HG03469 (cell line): Measurements from ENCODE around the gene SPACA9.

Experiments used
- ATAC-seq: cut with Tn5 transposase; IDR thresholded peaks from one replicate; pipeline ENCODE4 v1.9.1; 2021; ENCODE audit warnings: mild to moderate bottlenecking, moderate library complexity, moderate number of reproducible peaks; ENCODE audit not compliant: unreplicated experiment

SPACA9 gene

GRCh38 chr9:132892400-132892799, 13.7 kb downstream of the SPACA9 start:
- ATAC-seq: no peak

DNA sequence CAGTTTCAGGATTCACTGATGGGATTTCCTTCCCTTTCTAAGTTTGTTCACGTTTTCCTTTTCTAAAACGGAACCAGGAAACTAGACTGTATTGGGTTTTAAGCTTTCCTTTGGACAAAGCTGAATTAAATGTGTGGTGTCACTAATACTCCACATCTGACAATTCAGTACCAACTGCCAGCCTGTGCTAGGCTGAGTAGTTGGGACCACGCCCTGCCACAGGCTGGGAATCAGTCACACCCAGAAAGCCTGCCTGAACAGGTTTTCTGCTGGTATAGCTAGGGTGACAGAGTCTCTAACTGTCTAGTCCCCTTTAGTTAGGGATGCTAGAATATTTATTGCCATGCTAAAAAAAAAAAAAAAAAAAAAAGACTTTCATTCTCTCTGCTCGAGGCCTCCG, 15.6 kb downstream of the SPACA9 start:
- ATAC-seq: no peak

DNA sequence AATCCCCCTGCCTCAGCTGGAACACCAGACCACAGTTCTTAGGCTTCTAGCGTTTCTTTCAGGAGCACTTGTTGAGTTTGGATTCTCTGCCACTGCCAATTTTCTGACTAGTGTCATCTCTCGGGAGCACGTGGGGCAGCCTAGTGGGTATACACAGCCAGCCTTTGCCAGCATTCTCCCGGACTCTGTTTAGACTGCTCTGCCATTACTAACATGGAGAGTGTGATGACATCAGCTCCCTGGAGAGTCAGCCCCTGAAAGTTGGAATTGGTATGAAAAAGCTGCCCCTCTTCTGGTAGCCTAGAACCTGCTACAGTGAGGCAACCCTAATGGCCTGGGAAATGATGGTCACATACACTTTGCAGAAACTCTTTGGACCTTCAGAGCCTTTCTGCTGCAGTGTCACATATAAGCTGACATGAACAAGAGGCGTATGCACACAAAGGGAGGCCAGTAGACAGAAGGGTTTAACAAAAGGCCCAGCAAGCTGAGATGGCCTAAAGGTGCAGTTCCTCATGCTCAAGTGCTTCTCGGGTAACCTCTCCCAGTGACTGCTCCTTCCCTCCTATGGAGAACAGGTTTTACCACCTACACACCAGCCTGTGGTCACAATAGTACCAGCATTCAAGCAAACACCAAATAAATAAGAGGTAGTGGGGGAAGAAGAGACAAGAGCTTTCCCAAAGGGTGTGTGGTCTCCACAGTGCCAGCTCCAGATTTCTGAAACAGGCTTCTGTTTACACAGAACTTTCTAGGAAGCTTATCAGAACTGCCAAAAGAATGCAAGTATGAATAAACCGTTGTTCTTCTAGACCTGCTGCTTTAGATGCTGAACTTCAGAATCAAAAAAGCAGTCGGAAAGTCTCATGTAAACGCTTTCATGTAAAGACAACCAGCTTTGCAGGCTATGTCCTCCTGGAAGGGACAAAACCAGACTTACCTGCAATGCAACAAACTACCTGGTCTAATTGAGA, 16.5 kb downstream of the SPACA9 start:
- ATAC-seq: no peak

DNA sequence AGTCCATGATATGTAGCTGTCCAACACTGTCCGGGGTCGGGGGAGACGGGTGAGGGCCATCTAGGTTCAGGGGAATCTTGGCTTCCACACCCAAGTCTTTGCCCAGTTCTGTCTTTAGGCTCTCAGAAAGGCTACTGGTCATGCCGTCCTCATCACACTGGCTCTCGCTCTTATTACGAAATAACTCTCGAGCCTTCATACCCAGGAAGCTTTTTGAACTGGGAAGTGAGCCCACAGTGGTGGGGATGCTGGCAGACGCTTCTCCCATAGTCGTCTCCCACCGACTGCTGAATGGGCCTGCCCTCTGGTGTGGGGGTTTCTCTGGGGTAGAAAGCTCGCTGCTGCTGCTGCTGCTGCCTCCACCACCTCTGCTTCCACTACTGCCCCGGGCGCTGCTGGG, 17.6 kb downstream of the SPACA9 start:
- ATAC-seq: no peak

DNA sequence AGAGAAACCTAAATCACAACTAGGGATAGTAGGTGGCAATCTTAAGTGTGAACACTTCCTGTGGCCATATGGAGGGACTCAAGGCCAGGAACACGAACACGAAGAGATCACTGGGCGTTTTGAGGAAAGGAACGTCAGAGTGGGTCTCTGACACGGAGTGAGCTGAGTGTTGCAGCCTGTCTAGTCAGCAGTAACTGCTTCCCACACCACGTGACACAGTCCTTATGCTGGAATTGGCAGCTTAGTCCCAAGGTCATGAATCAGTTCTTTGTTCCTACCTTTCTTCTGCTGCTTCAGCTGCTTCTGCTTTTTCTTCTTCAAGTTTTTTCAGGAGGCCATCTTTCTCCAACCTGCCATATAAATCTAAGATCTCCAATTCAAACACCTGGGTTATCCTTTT, 18.2 kb downstream of the SPACA9 start:
- ATAC-seq: no peak

GRCh38 chr9:132898051-132898450, 19.4 kb downstream of the SPACA9 start:
- ATAC-seq: no peak

- no peak for ATAC-seq
Observed at GRCh38 chr9:132901858-132902831, 23.4 kb downstream of the SPACA9 start.

GRCh38 chr9:132903574-132904492, 25.1 kb downstream of the SPACA9 start:
- no peak for ATAC-seq

DNA sequence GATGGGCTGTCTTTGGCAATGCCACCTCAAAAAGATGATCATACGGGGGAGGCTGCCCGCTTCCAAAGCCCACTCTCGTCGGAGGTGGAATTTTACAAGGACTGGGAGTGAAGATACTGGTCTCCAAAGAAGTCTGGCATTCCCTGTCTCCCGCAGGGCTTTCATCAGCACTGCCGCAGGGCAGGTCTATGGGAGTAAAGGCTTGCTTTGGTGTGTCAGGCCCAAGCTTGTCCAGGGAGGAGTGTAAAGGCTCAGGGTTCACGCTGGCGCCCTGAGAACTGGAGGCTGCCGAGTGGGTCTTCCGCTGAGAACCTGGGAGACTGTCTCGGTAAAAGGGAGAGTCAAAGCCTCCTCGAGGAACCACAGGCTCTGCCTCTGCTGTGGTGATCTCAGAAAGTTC, 27.0 kb downstream of the SPACA9 start:
- no peak for ATAC-seq

DNA sequence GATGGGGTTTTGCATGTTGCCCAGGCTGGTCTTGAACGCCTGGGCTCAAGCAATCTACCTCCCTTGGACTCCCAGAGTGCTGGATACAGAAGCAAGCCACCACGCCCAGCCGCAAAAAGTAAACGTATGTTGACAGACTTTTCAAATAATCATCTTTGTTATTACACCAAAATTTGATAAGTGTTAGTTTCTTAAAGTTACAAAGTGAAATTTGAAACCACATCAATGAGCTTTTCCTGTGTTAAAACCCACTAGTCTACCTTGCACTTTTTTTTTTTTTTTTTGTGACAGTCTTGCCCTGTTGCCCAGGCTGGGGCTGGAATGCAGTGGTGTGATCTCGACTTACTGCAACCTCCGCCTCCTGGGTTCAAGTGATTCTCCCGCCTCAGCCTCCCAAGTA, 29.9 kb downstream of the SPACA9 start:
- ATAC-seq: no peak

DNA sequence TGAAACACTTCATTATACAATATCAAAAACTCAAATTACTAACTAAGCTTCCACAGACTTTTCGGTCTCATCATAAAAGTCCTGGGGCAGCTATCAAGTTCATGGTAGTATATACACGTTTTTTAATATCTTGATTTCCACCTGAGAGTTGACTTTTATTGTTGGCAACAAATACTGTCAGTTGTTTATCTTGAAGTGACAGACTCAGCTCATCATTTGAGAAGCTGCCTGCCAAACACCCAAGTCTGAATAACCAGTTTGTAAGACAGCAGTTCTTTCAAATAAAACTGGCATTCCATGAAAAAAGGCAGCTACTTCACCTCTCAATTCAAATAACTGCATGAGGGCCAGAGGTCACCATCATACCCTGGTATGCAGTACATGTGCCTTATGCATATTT, 30.6 kb downstream of the SPACA9 start:
- ATAC-seq: no peak

DNA sequence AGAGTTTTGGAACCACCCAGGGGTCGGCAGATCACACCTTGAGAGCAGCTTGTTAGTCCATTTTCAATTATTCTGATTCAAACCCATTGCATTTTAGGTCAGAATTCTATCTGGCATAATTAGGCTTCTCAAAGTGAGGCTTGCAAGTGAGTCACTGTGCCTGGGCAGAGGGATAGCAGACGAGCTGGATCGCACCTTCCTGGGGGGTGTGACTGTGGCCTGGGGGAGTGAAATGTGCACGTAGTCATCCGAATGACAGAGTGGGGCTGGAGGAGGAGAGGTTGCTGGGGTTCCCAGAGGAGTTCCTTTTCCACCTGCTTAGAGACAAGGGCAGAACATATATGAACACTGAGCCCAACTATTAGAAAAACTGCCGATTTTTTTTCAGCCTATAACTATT, 31.7 kb downstream of the SPACA9 start:
- ATAC-seq: no peak

- ATAC-seq: no peak
Observed at GRCh38 chr9:132912131-132912530, 33.4 kb downstream of the SPACA9 start.

GRCh38 chr9:132914924-132915323, 36.2 kb downstream of the SPACA9 start:
- no peak for ATAC-seq

DNA sequence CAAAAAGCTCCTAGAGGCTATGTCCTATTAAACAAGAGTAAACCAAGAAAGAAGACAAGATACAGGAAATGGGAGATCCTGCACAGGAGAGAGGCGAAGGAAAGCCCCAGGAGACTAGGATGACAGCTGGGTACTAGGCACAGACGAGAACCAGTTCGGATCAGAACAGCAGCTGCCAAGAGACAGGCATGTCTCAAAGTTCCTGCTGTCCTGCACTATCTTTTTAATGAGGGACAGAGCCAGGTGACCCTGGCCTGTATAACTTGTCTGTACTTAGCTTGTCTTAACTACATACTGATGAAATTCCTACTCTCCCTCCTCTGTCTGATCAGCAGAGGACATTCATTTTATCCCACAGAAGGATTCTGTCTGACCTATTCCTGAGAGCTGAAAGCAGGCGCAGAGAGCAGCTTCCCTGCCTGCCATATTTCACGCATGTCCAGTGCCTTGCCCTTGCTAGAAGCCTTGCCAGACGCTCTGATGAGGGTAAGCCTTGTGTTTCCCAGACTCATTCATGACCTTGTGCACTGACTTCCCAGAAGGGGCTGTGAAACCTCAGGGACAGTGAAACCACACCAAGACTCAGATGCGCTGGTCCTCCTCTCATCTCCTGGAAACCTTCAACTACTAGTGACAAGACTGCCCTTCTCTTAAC, 41.0 kb downstream of the SPACA9 start:
- ATAC-seq: no peak

DNA sequence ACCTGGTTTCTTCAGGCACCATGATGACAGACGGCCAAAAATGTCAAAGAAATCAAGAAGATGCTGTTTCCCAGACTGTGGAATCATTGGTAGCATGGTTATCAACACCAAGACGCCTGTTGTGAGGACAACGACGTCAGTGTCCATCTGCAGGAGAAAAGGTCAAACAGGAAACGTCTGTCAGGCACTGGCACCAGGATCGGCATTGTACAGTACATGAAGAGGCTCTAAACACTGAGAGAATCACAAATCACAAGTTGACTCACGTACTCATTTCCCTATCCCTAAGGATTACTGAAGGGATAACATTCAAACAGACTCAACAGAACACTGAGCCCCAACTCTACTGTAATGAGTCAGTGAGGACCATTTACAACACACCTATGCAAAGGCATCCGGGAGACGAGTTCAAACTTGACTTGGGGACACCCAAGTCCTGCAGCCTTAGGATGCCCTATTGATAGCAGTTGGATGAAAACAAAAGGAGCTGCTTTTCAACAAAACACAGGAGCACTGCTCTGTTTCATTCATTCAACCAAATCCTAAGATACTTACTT, 44.7 kb downstream of the SPACA9 start:
- ATAC-seq: no peak

GRCh38 chr9:132927704-132928103, 49.0 kb downstream of the SPACA9 start:
- no peak for ATAC-seq

DNA sequence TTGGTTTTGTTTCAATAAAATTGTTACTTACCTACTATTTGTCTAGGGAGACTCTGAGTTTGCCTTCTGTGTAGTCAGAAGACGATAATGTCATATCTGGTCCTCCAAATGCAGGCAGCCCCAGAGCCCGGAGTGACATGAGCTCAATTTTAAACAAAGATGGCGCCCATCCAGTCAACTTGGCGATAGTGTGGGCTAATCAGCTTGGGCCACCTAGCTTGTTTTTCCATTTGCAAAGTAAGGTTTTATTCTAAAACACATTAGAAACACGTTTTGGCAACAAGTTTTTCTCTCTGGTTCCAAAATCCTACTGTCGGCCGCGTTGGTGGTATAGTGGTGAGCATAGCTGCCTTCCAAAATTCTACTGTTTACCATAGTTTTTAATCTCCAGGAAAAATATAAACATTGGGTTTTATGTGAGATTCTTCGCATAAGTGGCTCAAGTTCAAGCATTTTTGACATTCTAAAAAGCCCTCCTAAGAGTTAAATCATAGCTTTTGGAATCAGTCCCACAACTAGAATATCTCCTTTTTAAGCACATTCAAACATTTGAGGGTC, 52.6 kb downstream of the SPACA9 start:
- no peak for ATAC-seq

GRCh38 chr9:132935026-132935425, 56.3 kb downstream of the SPACA9 start:
- ATAC-seq: no peak
